HEK293T (cell line): ENCODE results near the gene TBCE.
A peak's percentile ranks its signal among the peaks of the same experiment; 100 is the strongest.

Experiments used
- FOXA1 ChIP-seq: fragments of 450-650 bp; IDR thresholded peaks from 2 replicates; pipeline ENCODE4 v1.6.1; 2016; ENCODE audit warnings: mild to moderate bottlenecking
- FOXK2 ChIP-seq: fragments of 450-650 bp; IDR thresholded peaks from 2 replicates; pipeline ENCODE4 v1.6.1; 2016; ENCODE audit warnings: mild to moderate bottlenecking
- FOXM1 ChIP-seq: fragments of 450-650 bp; IDR thresholded peaks from 2 replicates; pipeline ENCODE4 v1.6.1; 2017; ENCODE audit warnings: mild to moderate bottlenecking, borderline replicate concordance
- LEF1 ChIP-seq: fragments of 450-650 bp; IDR thresholded peaks from 2 replicates; pipeline ENCODE4 v1.6.1; 2017; ENCODE audit warnings: mild to moderate bottlenecking, borderline replicate concordance
- NFRKB ChIP-seq: fragments of 450-650 bp; IDR thresholded peaks from 2 replicates; pipeline ENCODE4 v1.6.1; 2016; ENCODE audit warnings: mild to moderate bottlenecking, moderate library complexity
- SP1 ChIP-seq: fragments of 450-650 bp; IDR thresholded peaks from 2 replicates; pipeline ENCODE4 v1.6.1; 2017
- SUZ12 ChIP-seq: fragments of 450-650 bp; IDR thresholded peaks from 2 replicates; pipeline ENCODE4 v1.6.1; 2016; ENCODE audit warnings: mild to moderate bottlenecking
- TARDBP ChIP-seq: fragments of 450-650 bp; IDR thresholded peaks from 2 replicates; pipeline ENCODE4 v1.6.1; 2016
- ZNF384 ChIP-seq: fragments of 450-650 bp; IDR thresholded peaks from 2 replicates; pipeline ENCODE4 v1.6.1; 2016

DNA sequence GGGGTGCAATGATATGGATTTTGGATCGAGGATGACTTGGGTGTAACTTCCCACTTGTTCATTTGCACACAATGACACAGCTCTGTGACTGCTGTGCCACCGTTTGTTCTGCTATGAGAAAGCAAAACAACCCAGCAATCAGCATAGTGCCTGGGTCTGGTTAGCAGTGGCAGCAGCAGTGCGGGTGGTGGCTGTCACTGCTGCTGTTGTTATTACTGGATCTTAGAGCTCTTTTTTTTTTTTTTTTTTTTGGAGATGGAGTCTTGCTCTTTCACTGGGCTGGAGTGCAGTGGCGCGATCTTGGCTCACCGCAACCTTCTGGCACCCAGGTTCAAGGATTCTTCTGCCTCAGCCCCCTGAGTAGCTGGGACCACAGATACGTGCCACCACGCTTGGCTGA, 56.9 kb downstream of the TBCE start:
- TF ChIP-seq SP1 (no peak), FOXA1 (no peak), TARDBP (no peak), ZNF384 (peak; percentile 53; the same call in 1 of the 2 replicates), FOXM1 (no peak), SUZ12 (no peak), FOXK2 (no peak), NFRKB (no peak), LEF1 (no peak)
